IPS-11a (cell line): Measurements from ENCODE around the gene SLFN14.
"Not testable (repeated sequence)": the region's sequence is repeated elsewhere in the genome, so short reads cannot be mapped to it uniquely, and the experiment has no call there.

Experiments used
- H3K4me3 ChIP-seq: one replicate; pipeline ENCODE4 v1.5.1; 2013; ENCODE audit warnings: low read depth, low read length, control low read depth

The SLFN14 gene

DNA sequence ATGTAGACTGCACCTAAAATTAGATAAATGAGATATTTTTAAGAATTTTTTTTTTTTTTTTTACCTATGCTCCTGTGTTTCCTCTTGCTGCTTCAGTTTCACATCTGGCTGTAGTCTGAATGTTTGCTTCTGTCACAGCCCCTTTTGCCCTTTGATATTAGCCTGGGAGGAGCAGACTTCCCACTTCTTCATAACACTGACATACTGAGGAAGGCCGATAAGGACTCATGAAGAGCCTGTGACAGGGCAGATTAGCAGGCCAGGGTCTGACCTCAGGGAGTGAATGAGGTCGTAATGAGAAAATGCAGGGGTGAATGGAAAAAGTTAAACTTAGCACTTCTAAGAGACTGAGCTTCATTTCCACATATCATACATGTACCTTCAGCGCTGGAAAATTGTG lies at the start of gene SLFN14:
SLFN14 (minus strand) TSS at position 117 of the 400 bp plus-strand sequence. CDS start 2,757 bp downstream, outside the sequence.
- H3K4me3 ChIP-seq, result no peak within 1 kb of the TSS

DNA sequence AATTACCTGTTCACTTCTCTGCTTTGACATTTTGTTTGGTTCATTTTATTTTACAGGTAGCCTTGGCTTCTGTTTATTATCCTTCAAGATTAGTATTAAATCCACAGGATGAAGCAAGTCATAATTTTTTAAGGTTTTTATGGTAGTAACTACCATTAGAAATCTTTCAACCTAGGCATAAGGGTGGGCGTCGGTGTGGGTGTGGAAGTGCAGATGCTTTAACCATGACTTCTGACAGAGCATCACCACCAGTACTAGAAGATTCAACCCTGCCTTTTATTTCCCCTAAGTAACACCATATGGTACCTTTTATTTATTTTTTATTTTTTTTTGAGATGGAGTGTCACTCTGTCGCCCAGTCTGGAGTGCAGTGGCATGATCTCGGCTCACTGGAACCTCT lies 49.2 kb upstream of the SLFN14 start:
- H3K4me3 ChIP-seq, result no peak overlapping the region

DNA sequence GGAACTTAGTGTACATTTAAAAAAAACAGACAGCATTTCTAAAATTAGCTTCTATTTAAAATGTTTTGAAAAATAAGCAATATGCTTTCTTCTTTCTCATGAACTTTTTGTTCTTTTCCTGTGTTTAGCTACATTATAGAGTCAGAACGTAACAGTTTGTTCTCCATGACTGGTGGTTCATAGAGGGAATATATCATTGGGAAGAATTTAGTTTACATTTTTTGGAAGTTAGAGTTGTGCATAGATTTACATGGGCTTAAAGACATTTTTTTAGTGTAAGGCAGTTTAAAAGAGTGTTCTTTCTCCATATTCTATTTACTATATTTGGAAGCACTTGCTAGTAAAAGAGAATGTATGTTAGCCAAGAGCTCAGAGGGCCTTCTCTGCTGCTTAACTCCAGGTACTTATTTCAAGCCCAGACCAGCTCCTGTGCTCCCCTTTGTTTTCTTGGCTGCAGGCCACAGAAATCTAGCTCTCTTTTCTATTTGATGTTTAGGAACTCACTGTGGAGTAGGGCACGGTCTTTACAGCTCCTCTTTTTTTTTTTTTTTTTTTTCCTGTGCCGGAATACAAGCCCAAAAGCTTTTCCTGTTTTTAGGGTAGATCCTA lies 46.7 kb upstream of the SLFN14 start:
- H3K4me3 ChIP-seq, result no peak overlapping the region

GRCh38 chr17:35605678-35606077 lies 45.1 kb upstream of the SLFN14 start:
- H3K4me3 ChIP-seq, result no peak overlapping the region

DNA sequence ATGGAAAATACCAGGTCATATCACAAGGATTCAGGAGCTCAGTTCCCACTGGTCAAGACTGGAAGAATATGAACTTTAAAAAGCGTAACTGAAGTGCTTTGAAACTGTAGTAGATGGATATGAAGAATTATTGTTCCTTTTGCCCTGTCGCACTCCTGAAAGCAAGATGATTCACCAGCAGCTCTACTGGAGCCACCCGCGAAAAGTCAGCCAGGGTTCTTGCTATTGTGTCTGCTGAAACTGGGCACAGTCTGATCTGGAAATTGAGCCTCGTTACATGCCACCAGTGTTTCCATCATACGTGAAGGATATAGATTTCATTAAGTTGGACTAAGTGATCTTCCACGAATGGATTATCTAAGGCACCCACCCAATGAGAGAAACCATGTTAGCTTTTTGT lies 43.1 kb upstream of the SLFN14 start:
- H3K4me3 ChIP-seq, result no peak overlapping the region

DNA sequence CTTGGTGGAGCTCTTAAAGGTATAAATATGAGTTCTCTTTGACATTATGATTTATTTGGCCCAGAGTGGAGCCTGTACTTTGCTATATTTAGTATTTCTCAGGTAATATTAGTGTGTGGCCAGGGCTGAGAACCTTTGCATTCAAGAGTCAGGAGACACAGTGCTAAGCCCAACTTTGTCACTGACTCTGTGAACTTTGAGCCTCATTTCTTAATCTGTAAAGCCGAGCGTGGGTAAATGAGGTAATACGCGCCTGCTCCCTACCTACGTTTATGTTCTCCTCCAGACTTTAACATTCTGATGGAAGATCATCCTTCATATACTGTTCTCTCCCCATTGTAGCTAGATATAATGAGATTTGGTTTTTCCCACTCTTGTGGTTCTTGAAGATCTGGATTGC lies 37.0 kb upstream of the SLFN14 start:
- no peak overlapping the region for H3K4me3 ChIP-seq

DNA sequence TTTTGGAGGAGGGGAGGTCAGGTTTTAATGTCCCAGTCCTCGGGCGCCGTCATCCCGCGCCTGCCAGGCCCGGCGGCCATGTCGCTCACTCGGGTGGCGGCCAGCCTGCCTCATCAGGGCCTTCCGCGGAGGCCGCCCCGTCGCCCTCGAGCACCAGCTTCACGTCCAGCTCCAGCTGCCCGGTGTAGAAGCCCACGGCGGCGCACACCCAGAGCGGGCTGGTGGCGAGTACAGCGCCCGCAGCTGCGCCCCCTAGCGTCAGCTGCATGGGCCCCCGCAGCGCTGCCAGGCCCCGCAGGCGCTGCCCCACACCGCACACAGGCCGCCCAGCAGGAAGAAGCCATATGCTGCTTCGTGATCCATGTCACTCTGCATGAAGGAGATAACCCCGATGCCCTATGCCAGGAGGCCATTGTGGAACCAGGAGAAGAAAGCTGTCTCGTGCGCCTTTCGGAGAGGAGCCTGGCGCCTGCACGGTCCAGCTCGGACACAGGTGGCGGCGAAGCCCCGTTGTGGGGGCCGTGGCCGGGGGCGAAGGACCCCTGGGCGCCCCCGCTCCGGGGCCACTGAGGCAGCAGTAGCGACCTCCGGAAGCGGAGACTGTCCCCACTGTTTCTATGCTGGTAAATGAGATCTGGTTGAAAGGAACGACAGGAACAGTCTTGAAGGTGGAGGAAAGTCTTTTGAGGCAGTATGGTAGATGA lies 36.1 kb upstream of the SLFN14 start:
- no peak overlapping the region for H3K4me3 ChIP-seq

GRCh38 chr17:35596072-35596471 lies 35.5 kb upstream of the SLFN14 start:
- H3K4me3 ChIP-seq, result no peak overlapping the region

DNA sequence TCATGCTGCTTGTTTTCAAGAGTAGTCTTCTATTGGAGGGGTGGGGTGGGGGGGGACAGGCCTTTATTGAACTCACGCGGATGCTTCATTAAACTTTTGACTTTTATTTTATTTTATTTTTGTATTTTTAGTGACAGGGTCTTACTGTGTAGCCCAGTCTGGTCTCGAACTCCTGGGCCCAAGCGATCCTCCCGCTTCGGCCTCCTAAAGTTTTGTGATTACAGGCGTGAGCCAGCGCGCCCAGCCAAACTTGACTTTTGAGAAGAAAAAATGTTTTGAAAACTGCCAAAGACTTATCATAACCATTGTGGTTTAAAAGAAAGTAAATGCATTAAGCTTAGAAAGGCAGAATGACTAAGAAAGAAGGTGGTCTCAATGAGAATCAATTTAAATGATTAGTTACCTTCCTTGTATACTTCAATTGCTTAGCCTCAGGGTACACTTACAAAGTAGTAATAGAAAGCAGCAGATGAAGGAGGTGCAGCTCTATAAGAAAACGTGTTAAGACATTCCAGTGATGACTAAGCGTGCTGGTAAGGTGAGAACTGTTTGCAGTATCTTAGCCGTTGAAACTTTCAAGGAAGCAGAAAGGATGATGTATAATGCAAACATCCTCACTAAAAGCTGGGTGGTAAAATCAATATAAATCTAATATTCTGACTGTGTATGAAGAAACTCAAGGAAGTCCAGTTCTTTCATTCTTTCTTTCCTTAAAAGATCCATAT lies 27.7 kb upstream of the SLFN14 start:
- H3K4me3 ChIP-seq, result peak overlapping the region; percentile 97

DNA sequence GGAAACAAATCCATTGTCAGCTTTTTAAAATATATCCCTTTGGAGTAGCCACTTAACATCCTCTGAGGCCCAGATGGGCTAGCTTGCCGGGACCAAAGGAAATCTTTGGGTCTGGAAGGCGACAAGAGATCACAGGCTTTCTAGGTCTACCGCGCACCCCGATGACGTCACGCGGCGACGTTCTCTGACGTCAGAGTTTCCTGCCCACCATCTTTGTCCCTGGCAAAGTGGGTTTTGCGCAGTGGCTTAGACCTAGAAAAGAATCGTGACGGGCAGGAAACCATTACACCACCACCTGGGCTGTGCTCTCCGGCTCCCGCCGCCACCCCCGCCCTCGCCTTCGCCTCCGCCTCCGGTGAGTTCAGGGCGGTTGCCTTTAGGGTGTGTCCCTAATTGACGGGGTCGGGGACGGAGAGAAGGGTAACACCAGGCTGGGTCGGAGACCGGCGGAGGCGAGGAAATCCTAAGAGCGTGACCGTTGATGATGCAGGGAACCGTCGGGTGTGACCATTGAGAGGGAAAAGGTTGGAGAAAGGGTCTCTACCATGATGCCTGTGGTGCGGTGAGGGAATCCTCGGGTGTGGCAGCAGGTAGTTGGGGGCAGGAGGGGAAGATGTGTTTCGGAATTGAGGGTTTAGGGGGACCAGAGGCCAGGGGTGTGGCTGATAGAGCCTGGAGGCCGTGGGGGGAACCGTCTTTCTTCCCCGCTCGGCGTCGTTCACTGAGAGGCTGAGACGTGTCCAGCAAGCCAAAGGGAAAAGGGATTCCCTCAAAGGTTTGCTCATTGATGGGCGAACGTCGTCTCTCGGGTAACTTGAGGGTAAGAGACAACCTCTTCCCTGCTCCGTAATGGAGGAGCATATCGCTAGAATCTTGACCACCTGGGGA lies 26.7 kb upstream of the SLFN14 start, which contains the start of gene AP2B1:
AP2B1 (plus strand) TSS at position 249 of the 888 bp plus-strand sequence. CDS start 6,709 bp downstream, outside the sequence.
- H3K4me3 ChIP-seq, result peak within 1 kb of the TSS; percentile 97

GRCh38 chr17:35586569-35587073 lies 26.0 kb upstream of the SLFN14 start:
- peak overlapping the region; percentile 97 for H3K4me3 ChIP-seq

GRCh38 chr17:35584061-35584460 lies 23.4 kb upstream of the SLFN14 start:
- H3K4me3 ChIP-seq, result no peak overlapping the region

DNA sequence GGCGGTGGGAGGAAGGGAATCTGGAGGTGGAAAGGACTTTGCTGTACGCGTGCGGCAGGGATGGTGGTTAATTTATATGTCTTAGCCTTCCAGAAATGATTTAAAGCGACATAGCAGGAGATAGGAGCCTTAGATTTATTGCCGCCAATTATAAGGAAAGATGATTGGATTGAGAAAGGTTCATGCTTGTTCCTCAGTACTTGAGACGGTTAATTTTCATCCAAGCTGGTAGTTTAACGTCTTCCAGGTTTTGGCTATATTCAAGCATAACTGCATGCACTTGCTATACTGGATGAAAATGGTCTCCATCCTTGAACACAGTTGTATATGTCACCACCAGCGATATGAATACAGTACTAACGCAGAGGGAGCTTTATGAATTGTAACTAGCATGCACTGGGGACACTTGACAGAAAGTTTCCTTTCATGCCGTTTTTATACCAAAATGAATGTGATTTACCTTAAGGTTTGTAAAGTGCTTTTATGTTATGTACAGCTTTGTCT lies 18.4 kb upstream of the SLFN14 start:
- peak overlapping the region; percentile 73 for H3K4me3 ChIP-seq

GRCh38 chr17:35578197-35578928 lies 17.7 kb upstream of the SLFN14 start, which contains the start of gene PEX12:
Gene PEX12, minus strand, starts transcription at chr17:35578571. Its CDS starts 550 bp downstream, at chr17:35578021.
- peak within 1 kb of the TSS; percentile 73 for H3K4me3 ChIP-seq

GRCh38 chr17:35577830-35578196 lies 17.2 kb upstream of the SLFN14 start:
- peak overlapping the region; percentile 73 for H3K4me3 ChIP-seq

GRCh38 chr17:35575759-35576158 lies 15.1 kb upstream of the SLFN14 start:
- H3K4me3 ChIP-seq, result no peak overlapping the region

DNA sequence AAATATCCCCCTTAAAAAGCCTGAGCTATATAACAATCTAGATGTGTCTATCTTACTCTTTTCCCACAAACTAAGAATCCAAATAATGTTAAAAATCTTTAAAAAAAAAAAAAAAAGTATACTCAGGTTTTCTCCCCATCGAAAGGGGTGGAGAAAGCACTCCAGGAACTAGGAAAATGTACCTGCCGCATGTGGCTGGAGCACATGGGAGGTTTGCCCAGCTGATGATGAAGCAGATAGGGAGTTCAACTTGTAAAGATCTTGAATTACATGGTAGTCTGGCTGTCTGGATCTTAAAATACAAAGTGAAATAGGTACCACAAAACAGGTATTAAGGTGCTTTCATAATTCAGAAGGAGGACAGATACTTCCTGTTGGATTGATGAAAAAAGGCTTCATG lies 8.8 kb upstream of the SLFN14 start:
- no peak overlapping the region for H3K4me3 ChIP-seq

DNA sequence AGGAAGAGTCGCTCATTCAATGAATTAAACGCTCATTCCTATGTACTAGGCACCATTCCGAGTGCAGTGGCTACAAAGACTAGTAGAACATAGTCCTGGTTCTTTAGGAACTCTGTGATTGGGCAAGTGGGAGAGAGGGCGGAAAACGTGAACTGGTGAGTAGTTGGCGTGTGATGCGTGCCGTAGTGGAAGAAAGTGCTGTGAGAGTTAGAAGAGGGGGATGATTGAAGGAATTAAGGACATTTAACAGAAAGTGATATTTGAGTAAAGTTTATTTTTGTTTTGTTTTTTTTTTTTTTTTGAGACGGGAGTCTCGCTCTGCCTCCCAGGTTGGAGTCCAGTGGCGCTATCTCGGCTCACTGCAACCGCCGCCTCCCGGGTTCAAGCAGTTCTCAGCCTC lies 7.9 kb upstream of the SLFN14 start:
- peak overlapping the region; percentile 82 for H3K4me3 ChIP-seq

DNA sequence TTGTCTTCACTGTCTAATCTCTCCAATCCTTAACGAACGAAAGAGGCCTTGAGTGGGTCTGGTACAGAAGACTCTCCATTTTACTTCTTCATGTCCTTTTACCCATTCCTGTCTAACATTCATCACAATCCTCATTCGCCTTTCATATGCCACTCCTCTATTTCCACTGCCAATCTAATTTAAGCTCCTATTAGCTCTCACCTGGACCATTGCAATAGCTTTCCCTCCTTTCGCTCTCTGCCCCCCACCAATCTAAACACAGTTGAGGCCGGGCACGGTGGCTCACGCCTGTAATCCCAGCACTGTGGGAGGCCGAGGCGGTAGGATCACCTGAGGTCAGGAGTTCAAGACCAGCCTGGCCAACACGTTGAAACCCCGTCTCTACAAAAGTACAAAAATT lies 6.3 kb upstream of the SLFN14 start:
- no peak overlapping the region for H3K4me3 ChIP-seq

- not testable (repeated sequence) for H3K4me3 ChIP-seq
Observed at GRCh38 chr17:35563181-35563580, 2.6 kb upstream of the SLFN14 start.
